Sigmoid colon (tissue), 4 donors: ENCODE data around the gene RELN.

Source experiments
- EP300 ChIP-seq, 4 donors: sonication (generic); formaldehyde crosslinking; IDR thresholded peaks; one replicate each; pipeline ENCODE4 v1.6.1; 2017; ENCODE audit warnings: antibody characterized with exemption in 4 of 4
- POLR2AphosphoS5 ChIP-seq, 4 donors: sonication (generic); formaldehyde crosslinking; IDR thresholded peaks; one replicate each; pipeline ENCODE4 v1.6.1; 2017; ENCODE audit warnings: antibody characterized with exemption in 4 of 4
- TF ChIP-seq, protein P1 (sequence below), 4 experiments: fragments of 450-650 bp in 3 of 4; fragments of 200-600 bp in 1 of 4; IDR thresholded peaks; one replicate each; pipeline ENCODE4 v1.5.1; 2016 to 2019; ENCODE audit warnings: antibody characterized with exemption in 4 of 4, mild to moderate bottlenecking in 3 of 4, moderate library complexity in 2 of 4

DNA sequence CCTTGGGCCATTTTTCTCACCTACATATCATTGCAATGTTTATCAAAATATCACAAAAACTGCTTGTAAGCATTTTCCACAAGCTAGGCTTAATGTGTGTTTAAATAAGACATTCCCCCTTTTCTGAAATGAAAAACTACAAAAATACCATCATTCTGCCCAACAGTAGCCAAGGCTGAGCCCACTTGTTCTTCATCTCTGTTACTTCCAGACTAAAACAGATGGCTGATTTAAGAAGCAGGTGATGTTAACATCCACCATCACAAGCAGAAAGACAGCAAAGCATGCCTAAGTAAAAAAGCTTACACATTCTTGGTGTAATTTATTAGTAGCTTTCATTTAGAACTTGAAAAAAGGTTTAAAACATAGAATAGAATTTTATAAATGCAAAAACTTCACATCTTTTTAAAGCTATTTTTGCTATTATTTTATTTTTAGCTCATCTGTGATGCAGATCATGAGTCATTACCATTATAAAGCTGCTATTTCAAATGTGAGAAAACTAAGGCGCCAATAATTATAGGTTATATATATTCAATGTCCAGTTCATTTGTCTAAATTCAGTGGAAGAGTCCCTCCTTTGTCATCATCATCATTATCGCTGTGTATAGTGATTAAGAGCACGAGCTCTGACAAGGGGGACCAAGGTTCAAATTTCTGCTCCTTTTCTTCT is 109.4 kb downstream of the RELN start:
- TF ChIP-seq, protein P1, sequence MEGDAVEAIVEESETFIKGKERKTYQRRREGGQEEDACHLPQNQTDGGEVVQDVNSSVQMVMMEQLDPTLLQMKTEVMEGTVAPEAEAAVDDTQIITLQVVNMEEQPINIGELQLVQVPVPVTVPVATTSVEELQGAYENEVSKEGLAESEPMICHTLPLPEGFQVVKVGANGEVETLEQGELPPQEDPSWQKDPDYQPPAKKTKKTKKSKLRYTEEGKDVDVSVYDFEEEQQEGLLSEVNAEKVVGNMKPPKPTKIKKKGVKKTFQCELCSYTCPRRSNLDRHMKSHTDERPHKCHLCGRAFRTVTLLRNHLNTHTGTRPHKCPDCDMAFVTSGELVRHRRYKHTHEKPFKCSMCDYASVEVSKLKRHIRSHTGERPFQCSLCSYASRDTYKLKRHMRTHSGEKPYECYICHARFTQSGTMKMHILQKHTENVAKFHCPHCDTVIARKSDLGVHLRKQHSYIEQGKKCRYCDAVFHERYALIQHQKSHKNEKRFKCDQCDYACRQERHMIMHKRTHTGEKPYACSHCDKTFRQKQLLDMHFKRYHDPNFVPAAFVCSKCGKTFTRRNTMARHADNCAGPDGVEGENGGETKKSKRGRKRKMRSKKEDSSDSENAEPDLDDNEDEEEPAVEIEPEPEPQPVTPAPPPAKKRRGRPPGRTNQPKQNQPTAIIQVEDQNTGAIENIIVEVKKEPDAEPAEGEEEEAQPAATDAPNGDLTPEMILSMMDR (IDR thresholded peaks at IDR 0.05), result no peak
- TF ChIP-seq POLR2AphosphoS5 (IDR thresholded peaks at IDR 0.05), result no peak
- TF ChIP-seq EP300 (IDR thresholded peaks at IDR 0.05), result no peak
